DMS53 treated with DMSO at 0.1 percent for 48 hours (cell line): Measurements from ENCODE around the gene TNFSF15.

ENCODE experiments used
- DNase-seq: peaks from one replicate; lab custom pipeline; 2025; ENCODE audit not compliant: unreplicated experiment; lab: John Stamatoyannopoulos, UW

TNFSF15 gene

GRCh38 chr9:114805670-114806525 lies at the start of gene TNFSF15:
Gene TNFSF15 (minus strand): TSS chr9:114806039. CDS start chr9:114806012, 27 bp downstream.
- peak; percentile 77 for DNase-seq

GRCh38 chr9:114855488-114855887 lies 49.6 kb upstream of the TNFSF15 start:
- no peak for DNase-seq

- no peak for DNase-seq
Measured at GRCh38 chr9:114854736-114855355, 49.0 kb upstream of the TNFSF15 start.

- no peak for DNase-seq
Measured at GRCh38 chr9:114853071-114853855, 47.4 kb upstream of the TNFSF15 start.

- no peak for DNase-seq
Measured at GRCh38 chr9:114852050-114852594, 46.3 kb upstream of the TNFSF15 start.

GRCh38 chr9:114851306-114851705 lies 45.5 kb upstream of the TNFSF15 start:
- no peak for DNase-seq

- no peak for DNase-seq
Measured at GRCh38 chr9:114850871-114851270, 45.0 kb upstream of the TNFSF15 start.

GRCh38 chr9:114849450-114849849 lies 43.6 kb upstream of the TNFSF15 start:
- DNase-seq = no peak

GRCh38 chr9:114847492-114848417 lies 41.9 kb upstream of the TNFSF15 start:
- DNase-seq = no peak

GRCh38 chr9:114845373-114845772 lies 39.5 kb upstream of the TNFSF15 start:
- DNase-seq = no peak

- no peak for DNase-seq
Measured at GRCh38 chr9:114844766-114845165, 38.9 kb upstream of the TNFSF15 start.

GRCh38 chr9:114837923-114838322 lies 32.1 kb upstream of the TNFSF15 start:
- no peak for DNase-seq

- no peak for DNase-seq
Measured at GRCh38 chr9:114836769-114837168, 30.9 kb upstream of the TNFSF15 start.

- no peak for DNase-seq
Measured at GRCh38 chr9:114834386-114834785, 28.5 kb upstream of the TNFSF15 start.

GRCh38 chr9:114830546-114830945 lies 24.7 kb upstream of the TNFSF15 start:
- no peak for DNase-seq

- DNase-seq = no peak
Measured at GRCh38 chr9:114829574-114830440, 24.0 kb upstream of the TNFSF15 start.

- DNase-seq = no peak
Measured at GRCh38 chr9:114828303-114828650, 22.4 kb upstream of the TNFSF15 start.

GRCh38 chr9:114827641-114828302 lies 21.9 kb upstream of the TNFSF15 start:
- no peak for DNase-seq

GRCh38 chr9:114826431-114826830 lies 20.6 kb upstream of the TNFSF15 start:
- no peak for DNase-seq
